Activated CD4-positive, CD25-positive, alpha-beta regulatory T cell treated with anti-CD3 and anti-CD28 coated beads, Interleukin-2, amount 50 U/mL, for 72 hours (primary cell): ENCODE data around the gene NFKBIA.
"Not testable (repeated sequence)": the region's sequence is repeated elsewhere in the genome, so short reads cannot be mapped to it uniquely, and the experiment has no call there.

ENCODE experiments used
- DNase-seq: peaks from one replicate; pipeline ENCODE4 v3.0.0; 2021

Gene NFKBIA

GRCh38 chr14:35407306-35407630, 2.7 kb upstream of the NFKBIA start:
- DNase-seq, result no peak

- no peak for DNase-seq
These were observed 2.2 kb upstream of the NFKBIA start for GRCh38 chr14:35406506-35407305.

- no peak for DNase-seq
These were observed 1.5 kb upstream of the NFKBIA start for GRCh38 chr14:35406090-35406489.

GRCh38 chr14:35405304-35405996, 901 bp upstream of the NFKBIA start:
- no peak for DNase-seq

GRCh38 chr14:35403603-35404448, 723 bp downstream of the NFKBIA start:
- peak; percentile 96 for DNase-seq

- peak; percentile 47 for DNase-seq
These were observed 1.4 kb downstream of the NFKBIA start for GRCh38 chr14:35403114-35403602.

GRCh38 chr14:35402323-35403113, 2.0 kb downstream of the NFKBIA start:
- peak; percentile 49 for DNase-seq

- no peak for DNase-seq
These were observed 2.9 kb downstream of the NFKBIA start for GRCh38 chr14:35401422-35402265.

DNA sequence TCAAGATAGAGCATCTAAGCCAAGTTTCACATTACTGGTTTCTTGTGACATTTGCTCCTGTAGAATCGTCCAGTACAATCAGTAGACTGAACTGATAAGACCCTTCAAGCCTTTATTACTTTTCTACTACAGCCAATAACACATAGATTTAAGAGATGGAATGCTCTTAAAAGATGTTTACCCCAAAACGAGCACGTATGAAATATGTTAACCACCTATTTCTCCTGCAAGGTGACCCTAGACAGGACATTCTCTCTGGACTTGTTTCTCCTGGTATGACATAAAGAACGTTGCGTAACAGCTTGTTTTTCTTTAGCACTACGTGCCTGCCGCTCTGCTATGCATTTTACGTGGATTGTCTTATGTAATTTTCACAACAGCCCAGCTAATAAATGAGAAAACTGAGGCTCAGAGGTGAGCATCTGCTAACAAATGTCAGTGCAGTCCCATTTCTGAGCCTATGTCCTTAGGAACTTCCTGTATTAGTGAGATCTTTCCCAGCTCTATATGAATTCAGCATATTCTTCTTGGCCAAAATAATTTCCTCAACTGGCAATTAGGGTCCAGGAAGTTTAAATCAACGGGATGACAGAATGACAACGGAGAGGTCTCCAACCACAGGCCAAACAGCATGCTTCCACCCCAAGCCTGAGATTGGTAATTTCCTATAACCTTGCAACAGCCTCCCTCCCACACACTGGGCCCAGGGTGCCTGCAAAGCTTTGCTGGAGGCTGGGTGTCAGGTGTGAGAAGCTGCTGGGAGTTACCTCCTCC, 3.7 kb downstream of the NFKBIA start:
- peak; percentile 45 for DNase-seq

DNA sequence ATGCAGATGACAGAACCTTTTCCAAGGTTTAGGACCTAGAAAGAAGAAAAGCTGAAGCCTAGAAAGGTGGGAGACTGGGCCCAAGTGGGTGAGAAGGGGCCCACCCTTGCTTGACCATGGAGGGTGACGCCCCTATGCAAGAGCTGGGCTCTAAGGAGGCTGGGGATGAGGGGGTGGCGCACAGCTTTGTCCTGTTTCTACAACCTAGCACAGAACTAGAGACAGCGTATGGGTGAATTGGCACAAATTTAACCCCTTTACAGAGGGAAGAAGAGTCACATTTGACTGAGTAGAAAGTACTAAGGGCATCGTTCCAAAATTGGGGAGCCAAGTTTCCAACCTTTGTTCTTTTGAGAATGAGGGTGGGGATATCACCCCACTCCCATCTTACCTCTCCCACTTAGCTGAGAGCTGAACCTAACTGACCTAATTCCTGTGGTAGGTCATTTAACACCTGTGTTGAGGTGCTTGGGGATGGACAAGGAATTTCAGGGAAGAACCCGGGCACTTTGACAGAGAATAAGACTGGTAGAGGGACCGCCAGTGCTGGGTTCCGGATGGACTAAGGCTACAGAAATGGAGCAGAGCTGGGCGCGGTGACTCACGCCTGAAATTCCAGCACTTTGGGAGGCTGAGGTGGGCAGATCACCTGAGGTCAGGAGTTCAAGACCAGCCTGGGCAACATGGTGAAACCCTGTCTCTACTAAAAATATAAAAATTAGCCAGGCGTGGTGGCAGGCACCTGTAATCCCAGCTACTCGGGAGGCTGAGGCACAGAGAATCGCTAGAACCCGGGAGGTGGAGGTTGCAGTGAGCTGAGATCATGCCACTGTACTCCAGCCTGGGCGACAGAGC, 5.2 kb downstream of the NFKBIA start:
- DNase-seq, result no peak

- no peak for DNase-seq
These were observed 6.4 kb downstream of the NFKBIA start for GRCh38 chr14:35398071-35398584.

GRCh38 chr14:35396610-35397009, 7.9 kb downstream of the NFKBIA start:
- not testable (repeated sequence) for DNase-seq

- DNase-seq, result no peak
These were observed 9.3 kb downstream of the NFKBIA start for GRCh38 chr14:35395283-35395682.

DNA sequence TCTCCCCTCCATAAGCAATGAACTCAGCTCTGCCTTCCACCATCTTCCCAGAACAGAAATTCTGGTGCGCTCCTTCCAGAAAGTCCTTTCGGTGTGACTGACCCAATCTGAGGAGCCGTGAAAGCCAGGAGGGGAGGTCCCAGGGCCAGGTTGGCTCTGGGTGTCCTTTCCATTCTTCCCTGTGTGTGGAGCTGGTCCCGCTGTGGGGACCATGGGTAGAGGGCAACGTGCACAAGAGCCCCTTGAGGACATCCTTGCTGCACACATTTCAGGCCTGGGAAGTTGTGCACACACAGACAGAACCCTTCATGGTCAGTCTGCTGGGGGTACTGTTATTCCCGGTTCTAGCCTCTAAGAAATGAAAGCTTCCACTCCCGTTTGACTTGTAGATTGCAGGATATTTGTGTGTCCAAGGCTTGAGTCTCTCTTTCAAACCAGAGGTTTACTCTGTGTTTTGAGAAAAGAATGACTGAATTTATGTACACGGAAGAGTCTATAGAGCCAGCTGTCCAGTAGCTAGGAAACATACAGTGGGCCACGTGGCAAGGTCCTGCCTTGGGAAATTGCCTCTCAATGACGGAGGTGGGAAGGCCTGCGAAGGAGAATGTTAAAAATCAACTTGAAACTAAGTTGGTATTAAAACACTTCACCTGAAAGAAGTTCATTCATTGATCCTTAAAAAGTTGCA, 10.1 kb downstream of the NFKBIA start:
- no peak for DNase-seq

GRCh38 chr14:35393826-35394225, 10.7 kb downstream of the NFKBIA start:
- no peak for DNase-seq

GRCh38 chr14:35392103-35392502, 12.4 kb downstream of the NFKBIA start:
- DNase-seq, result no peak

DNA sequence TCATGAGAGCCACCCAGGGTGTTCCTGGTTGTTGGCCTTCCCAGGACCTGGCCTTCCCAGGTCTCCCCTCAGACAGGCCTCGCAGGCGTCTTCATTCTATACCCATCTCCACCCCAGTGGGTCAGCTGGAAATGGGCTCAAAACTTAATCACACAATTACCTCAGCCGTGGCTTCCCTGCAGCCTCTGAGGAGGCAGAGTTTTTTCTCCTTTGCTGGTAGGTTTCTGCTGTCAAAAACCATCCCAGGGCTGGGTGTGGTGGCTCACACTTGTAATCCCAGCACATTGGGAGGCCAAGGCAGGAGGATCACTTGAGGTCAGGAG, 13.2 kb downstream of the NFKBIA start:
- no peak for DNase-seq

DNA sequence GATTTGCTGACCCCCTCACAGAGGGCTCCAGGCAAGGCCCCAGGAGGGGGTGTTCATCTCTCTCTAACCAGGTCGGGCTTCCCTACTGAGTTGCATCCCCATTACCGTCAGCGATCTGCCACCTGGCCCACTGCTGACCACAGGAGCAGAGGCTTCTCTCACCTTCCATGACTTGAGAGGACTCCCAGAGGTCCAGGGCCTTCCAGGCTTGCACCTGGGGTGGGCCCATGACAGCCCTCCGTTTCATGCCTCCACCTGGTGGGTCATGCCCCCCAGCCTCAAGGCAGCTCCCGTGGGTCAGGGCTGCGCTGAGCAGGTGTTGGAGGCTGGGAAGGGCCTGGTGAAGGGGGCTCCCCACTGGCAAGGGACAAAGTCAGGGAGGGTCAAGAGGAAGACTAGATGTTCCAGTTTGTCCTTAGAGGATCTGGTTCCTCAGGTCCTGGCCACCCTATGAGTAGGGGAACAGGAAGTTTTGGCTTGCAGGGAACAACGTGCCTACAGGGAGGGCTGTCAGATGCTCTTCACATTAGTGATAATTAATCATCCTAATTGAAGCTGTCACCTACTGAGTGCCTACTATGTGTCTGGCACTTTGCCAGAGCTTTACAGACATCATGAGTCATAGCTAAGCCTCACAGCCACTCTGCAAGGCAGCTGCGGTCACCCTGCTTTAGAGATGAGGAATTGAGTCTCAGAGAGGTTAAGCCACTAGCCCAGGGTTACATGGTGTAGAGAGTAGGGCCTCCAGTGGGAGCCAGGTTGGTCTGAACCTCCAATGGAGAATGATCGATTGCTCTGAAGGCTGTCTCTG, 13.8 kb downstream of the NFKBIA start:
- no peak for DNase-seq
